Measurements from ENCODE around the gene NOP16.

NOP16 gene

GRCh38 chr5:176397736-176398420 is 9.5 kb upstream of the NOP16 start:
- no peak for TF ChIP-seq ZFX (IDR thresholded peaks at IDR 0.05)
- no peak for TF ChIP-seq CTCF (conservative IDR thresholded peaks at IDR 0.05)
- no peak overlapping the region for H3K27ac ChIP-seq

GRCh38 chr5:176396330-176396729 is 7.9 kb upstream of the NOP16 start:
- H3K27ac ChIP-seq, result no peak overlapping the region
- no peak for TF ChIP-seq ZFX (IDR thresholded peaks at IDR 0.05)
- no peak for TF ChIP-seq CTCF (conservative IDR thresholded peaks at IDR 0.05)

GRCh38 chr5:176394881-176395675 is 6.7 kb upstream of the NOP16 start:
- H3K27ac ChIP-seq, result no peak overlapping the region
- TF ChIP-seq CTCF (conservative IDR thresholded peaks at IDR 0.05), result no peak
- no peak for TF ChIP-seq ZFX (IDR thresholded peaks at IDR 0.05)

GRCh38 chr5:176394096-176394495 is 5.7 kb upstream of the NOP16 start:
- no peak for TF ChIP-seq CTCF (conservative IDR thresholded peaks at IDR 0.05)
- TF ChIP-seq ZFX (IDR thresholded peaks at IDR 0.05), result no peak

GRCh38 chr5:176392526-176392925 is 4.1 kb upstream of the NOP16 start:
- no peak for TF ChIP-seq ZFX (IDR thresholded peaks at IDR 0.05)
- no peak for TF ChIP-seq CTCF (conservative IDR thresholded peaks at IDR 0.05)
- no peak overlapping the region for H3K27ac ChIP-seq

More at GRCh38 chr5:176394096-176394495, 5.7 kb upstream of the NOP16 start:
- no peak overlapping the region for H3K27ac ChIP-seq

- no peak overlapping the region for H3K27ac ChIP-seq
- TF ChIP-seq CTCF (conservative IDR thresholded peaks at IDR 0.05), result no peak
- no peak for TF ChIP-seq ZFX (IDR thresholded peaks at IDR 0.05)
Observed at GRCh38 chr5:176391999-176392398, 3.6 kb upstream of the NOP16 start.

GRCh38 chr5:176391479-176391878 is 3.1 kb upstream of the NOP16 start:
- no peak overlapping the region for H3K27ac ChIP-seq
- TF ChIP-seq CTCF (conservative IDR thresholded peaks at IDR 0.05) (no peak), ZFX (IDR thresholded peaks at IDR 0.05) (no peak)
